GM04503 (cell line): Measurements from ENCODE around the gene SNX33.
"Not testable (repeated sequence)": the region's sequence is repeated elsewhere in the genome, so short reads cannot be mapped to it uniquely, and the experiment has no call there.

Source experiments
- DNase-seq: peaks from one replicate; pipeline ENCODE4 v3.0.0-alpha.2; 2012; ENCODE audit warnings: low read depth

The SNX33 gene, protein sequence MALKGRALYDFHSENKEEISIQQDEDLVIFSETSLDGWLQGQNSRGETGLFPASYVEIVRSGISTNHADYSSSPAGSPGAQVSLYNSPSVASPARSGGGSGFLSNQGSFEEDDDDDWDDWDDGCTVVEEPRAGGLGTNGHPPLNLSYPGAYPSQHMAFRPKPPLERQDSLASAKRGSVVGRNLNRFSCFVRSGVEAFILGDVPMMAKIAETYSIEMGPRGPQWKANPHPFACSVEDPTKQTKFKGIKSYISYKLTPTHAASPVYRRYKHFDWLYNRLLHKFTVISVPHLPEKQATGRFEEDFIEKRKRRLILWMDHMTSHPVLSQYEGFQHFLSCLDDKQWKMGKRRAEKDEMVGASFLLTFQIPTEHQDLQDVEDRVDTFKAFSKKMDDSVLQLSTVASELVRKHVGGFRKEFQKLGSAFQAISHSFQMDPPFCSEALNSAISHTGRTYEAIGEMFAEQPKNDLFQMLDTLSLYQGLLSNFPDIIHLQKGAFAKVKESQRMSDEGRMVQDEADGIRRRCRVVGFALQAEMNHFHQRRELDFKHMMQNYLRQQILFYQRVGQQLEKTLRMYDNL

DNA sequence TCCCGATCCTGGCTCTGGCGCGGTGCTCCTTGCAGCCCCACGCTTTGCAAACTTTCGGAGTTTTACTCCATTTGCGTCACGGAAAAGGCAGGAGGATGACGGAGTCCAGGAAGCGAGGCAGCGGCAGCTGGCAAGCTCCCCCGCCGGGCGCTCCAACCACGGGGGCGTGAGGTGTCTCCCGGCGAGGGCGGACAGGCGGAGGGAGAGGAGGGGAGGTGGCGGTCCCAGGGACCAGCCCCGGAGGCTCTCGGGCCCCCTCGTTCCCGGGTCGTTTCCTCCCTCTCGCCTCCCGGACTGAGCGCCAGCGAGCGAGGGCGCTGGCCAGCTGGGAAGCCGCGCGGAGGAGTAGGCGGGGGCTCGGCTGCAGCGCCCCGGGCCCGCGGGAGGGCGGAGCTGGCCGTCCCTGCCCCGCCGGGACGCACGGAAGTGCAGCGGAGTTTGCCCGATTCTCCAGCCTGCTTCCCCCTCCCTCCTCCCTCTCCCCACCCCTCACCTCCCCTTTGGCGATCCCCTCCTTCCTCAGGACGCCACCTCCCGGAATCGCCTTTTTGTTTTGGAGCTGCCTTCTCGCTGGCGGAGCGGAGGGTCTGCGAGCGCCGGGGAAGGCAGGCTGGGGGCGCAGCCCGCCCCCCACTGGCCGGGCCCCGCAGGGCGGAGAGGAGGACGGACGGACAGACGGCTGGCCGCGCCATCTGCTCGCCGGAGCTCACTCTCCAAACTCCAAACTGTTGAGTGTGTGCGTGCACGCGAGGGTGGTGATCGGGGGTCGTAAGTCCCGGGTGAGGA lies at the start of gene SNX33:
Gene SNX33, plus strand, starts transcription at position 543 of the 786 bp plus-strand sequence. CDS start 1,191 bp downstream, outside the sequence.
- no peak for DNase-seq

DNA sequence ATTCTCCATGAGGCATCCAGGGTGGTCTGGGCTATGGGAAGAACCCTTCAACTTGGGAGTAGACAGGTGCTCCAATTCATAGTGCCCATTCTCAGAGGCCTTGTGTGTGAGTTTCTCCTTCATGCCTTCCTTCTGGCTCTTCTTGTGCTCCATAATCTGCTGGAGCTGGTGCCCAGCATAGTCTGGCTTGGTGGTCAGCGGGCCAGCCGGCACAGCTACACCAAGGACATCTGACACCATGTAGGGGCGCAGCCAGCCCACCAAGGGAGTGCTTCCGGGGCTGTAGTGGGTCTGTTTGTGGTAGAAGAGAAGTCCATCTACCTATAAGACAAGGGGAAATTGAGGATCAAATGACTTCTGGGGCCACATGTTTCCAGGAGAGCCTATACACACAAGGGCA lies 49.4 kb upstream of the SNX33 start:
- no peak for DNase-seq

DNA sequence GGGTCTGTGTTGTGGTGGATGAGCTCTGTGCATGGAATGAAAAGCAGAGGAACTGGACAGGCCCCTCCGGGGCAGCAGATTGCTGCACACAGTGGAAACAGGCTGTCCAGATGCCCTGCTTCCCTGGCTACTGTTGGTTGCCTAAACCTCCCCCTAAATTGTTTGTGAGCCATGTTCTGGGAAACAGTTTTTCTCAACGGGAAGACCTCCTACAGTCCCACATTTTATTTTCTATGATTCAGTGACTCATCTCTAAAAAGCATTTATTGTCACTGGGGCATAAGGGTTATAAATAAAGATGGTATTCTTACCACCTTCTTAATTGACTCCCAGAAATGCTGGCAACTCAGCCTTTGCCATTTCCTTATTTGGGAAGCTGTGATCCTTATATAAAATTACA lies 48.3 kb upstream of the SNX33 start:
- DNase-seq: no peak

DNA sequence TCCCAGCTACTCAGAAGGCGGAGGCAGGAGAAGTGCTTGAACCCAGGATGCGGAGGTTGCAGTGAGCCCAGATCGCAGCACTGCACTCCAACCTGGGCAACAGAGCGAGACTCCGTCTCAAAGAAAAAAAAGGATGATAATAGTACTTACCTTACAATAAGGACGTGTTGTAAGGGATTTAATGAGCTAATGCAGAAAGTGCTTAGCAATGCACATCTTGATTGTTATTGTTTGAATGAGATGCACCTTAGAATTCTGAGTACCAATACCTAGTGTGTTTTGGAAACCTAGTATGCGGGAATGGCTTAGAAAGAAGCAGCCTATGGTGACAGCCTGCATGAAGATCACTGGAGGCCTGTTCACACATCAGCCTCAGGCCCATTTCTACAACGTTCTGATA lies 41.7 kb upstream of the SNX33 start:
- no peak for DNase-seq

DNA sequence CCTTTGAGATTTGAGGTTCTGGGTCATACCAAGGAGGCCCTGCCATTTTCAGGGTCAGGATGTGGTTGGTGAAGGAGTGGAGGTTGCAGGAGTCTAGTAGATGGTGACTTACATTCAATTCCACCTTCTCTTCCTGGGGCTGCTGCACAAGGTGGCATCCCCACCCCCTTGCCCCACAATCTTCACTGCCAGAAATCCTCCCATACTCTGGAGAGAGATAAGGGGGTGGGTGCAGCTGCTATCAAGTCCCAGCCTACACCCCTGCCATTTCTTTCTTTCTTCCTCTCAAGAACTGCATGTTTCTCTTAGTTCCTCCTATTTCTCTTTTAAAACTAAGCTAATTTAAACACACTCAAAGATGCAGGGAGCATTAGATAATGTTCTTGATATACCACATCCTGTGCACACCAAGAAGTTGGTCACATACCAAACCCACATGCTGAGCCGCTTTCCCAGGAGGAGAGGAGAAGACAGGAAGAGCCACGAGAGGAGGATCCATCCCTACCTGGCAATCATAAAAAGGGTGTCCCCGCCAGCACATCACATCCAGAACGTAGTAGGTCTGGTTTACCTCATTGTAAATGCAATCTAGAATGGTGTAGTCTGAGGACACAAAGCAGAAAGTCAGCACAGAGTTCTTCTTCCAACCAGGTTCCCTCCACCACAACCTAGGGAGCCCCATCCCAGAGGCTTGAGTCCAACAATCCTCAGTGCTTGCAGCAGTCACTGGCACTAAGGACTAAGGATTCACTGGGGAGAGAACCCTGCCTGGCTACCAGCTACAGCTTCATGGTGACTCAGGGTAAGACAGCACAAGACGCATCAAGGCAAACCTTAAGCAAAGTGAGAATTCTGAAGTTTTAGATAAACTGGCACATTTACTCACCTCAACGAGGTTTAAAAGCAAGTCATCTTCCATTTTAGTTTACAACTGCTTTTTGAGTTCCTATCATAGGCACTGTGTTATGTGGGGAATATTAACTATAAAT lies 40.7 kb upstream of the SNX33 start:
- no peak for DNase-seq

DNA sequence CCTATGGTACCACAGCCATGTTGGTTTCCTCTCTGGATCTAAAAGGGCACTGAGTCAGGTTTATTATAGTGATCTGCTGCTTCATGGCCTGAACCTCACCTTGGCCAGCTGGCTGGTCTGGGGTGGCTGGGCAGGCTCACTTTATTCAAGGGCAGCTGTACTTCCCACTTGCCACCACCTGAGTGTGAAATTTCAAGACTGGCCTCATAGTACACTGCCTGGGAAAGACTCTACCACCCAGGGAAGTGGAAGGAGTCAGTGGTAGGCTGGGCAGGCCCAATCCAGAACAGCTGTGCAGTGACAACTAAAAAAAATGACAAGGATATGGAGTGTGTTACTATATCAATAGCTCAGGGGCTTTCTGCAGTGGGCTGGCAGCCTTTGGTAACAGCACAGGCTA lies 30.9 kb upstream of the SNX33 start:
- DNase-seq: no peak

DNA sequence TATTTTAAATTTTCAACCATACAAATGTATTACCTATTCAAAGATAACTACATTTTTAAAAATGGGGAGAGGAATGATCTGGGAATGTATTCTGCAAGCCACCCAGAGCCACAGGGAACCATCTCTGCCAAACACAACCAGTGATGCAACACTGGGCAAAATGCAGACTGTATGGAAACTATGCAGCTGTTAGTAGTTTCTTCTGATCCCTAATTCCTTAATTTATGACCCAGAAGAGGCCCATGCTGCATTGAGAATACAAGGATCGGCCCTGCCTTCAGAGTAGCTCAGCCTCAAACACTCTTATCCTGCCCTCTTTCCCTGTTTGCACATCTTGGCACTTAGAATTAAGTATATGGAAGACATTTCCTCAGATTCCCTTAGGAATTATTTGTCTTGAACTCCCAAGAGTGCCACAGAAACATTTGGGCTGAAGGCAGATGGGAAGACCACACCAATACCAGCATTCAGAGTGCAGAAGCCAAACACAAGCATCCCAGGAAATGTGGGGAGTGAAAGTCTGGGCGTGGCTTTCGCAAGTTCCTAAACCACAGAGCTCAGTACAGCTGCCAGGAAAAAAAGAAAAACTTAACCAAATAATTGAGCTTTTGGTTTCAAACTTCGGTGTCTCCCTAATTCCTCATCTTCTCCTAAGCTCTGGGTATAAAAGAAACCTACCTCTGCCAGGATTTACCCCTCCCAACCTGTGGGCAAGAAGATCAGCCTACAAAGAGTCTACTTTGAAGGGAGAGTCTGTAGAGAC lies 27.5 kb upstream of the SNX33 start:
- DNase-seq: peak; percentile 68

DNA sequence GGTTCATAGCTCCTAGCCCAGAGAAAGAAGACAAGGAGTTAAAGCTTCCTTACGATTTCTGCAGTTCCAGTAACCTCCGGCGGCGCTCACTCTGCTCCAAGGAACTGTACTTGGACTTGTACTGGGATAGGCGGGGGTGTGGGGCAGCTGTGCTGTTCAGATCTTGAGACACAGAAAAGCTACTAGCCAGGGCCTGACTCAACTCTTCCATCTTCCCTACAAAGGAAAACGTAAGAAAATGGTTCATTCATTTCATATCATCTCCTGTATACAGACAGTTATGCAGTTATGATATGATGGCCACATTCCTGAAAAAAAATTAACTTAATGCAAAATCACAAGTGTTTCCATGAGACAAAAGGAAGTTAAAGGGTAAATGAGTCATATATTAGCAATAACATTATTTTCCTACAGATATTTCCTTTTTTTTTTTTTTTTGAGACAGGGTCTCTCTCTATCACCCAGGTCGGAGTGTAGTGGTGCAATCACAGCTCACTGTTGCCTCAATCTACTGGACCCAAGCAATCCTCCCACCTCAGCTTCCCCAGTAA lies 26.8 kb upstream of the SNX33 start:
- peak; percentile 77 for DNase-seq

DNA sequence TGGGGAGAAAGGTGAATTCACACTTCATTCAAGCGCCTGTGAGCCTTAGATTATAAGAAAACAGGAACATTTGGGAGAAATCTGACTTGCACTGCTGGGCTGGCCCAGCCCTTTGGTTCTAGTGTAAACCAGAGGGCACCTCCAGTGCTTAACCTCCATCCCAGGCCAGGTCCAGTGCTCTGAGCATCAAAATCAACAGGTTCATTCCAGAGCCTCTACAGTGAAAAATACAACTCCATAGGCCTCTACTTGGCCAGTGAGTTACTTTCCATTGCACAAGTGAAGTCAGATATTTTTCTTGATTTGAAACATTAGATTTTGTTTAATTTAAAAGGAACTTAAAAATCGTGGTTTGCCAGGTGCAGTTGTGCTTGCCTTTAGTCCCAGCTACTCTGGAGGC lies 25.2 kb upstream of the SNX33 start:
- DNase-seq: no peak

DNA sequence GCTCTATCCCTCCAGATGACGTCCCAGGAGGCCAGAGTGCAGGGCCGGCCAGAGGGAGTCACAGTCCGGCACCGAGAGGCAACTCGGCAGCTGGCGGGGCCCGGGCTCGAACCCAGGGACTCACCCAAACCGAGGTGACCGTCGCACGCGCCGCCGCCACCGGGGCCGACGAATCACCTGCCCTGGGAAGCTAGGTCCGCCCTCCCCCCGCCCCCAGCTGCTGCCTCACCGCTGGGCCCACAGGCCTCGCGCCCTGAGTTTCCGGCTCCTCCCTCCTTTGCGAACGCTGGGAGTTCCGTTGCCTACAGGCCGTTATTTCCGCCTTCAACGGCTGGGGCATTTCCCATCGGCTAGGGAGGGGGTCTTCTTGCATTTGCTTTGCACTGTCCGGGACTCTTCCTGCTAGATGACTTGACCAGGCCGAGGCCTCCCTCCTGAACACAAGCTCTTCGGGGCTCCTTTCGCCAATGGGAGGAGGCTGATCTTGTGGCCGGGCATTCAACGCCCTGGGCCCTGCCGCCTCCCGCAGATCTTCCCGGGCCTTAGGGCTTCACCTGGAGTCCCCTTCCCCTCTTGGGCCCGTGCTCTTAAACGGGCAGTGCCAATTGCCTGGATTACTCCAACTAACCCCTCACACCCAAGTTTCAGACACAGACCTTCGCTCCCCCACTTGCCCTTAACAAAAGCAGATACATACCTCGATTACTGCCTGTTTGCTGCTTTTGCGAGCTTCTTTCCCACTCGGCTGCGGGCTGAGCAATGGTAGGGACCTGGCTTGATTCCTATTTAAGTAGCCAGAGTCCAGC lies 22.0 kb upstream of the SNX33 start, which contains the start of gene SNUPN:
Gene SNUPN, minus strand, starts transcription at position 184 of the 806 bp plus-strand sequence. CDS start 4,674 bp downstream, outside the sequence.
- DNase-seq: no peak

DNA sequence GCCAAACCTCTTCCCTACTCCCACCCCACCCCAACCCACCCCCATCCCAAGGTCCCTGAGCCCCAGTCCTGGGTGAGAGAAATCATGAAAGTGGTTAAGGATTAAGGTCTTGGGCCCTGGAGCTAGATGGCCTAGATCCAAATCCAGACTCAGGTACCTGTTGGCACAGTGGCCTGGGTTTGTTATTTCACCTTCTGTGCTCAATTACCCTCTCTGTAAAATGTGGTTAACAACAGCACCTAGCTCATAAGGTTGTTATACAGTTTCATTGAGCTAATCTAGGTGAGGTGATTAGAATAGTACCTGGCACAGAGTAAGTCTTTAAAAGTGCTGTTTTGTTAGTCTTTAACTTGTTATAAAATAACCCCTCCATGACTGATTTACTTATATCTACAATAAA lies 15.8 kb upstream of the SNX33 start:
- DNase-seq: no peak

DNA sequence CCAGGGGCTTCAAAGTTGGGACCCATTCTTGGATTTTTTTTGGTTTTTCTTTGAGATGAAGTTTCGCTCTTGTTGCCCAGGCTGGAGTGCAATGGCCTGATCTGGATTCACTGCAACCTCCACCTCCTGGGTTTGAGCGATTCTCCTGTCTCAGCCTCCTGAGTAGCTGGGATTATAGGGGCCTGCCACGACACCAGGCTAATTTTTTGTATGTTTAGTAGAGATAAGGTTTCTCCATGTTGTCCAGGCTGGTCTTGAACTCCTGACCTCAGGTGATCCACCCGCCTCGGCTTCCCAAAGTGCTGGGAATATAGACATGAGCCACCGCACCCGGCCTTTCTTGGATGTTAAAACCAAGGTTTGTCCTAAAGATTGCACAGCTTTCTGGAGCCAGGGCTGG lies 13.8 kb upstream of the SNX33 start:
- not testable (repeated sequence) for DNase-seq

DNA sequence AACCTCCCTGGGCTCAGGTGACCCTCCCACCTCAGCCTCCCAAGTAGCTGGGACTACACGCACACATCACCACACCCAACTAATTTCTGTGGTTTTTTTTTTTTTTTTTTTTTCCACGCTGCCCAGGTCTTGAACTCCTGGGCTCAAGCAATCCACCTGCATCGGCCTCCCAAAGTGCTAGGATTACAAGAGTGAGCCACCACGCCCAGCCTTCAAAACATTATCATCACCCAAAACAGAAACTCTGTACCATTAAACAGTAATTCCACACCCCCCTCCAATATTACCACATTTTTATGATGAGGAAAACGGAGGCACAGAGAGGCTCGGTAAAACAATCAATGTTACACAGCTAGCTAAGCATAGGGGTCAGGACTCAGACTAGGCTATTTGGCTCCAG lies 11.7 kb upstream of the SNX33 start:
- DNase-seq: no peak

DNA sequence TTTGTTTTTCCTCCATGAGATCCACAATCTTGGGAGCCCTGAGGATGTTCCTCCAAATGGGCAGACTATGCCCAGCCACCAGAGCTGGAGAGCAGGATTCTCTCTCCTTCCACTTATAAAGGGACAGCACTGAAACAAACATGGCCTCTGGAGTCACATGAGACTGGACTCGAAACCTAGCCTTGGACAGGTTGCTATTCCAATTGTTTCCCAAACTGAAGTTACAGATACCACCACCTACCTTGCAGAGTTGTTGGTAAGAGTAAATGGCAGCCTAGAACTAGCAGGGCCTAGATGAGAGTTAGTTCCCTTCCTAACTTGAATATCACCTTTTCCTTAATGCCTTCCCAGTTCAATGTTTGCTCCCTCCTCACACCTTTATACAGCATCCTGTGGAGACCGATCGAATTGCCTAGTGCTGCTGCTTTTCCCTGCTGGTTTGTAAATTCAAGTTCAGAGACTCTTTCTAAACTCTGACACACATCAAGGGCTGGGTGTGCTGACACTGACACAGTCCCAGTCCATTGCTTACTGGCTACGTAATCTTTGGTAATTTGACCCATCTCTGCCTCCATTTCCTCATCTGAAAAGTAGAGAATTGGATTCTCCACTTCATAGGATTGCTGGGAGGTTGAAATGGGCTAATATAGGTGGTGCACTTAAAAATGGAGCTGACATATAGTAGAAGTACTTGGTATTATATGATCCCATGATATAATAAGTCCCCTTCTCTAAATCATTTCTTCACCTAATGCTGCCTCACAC lies 10.3 kb upstream of the SNX33 start:
- no peak for DNase-seq

DNA sequence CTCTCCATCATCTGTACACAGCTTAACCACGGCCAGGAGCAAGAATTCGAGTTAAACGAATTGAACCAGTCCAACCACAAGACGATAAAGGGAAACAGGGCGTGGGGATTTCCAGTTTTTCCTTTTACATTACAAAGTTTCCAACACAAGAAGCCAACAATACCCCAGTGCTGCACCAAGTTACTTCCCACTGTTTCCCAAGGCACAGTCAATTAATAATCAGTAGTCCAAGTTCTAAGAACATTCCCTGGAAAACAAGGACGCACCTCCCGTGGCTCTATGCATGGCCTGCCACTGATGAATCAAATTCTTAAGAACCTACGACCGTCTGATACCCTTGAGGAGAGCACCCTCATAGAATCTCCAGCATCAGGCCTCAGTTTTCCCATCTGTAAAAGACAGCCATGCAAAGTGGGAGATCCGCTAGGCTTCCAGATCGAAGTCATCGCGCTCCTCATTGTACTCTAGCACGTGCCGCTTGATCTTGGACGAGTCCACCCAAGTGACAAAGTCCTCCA lies 8.5 kb upstream of the SNX33 start:
- no peak for DNase-seq

DNA sequence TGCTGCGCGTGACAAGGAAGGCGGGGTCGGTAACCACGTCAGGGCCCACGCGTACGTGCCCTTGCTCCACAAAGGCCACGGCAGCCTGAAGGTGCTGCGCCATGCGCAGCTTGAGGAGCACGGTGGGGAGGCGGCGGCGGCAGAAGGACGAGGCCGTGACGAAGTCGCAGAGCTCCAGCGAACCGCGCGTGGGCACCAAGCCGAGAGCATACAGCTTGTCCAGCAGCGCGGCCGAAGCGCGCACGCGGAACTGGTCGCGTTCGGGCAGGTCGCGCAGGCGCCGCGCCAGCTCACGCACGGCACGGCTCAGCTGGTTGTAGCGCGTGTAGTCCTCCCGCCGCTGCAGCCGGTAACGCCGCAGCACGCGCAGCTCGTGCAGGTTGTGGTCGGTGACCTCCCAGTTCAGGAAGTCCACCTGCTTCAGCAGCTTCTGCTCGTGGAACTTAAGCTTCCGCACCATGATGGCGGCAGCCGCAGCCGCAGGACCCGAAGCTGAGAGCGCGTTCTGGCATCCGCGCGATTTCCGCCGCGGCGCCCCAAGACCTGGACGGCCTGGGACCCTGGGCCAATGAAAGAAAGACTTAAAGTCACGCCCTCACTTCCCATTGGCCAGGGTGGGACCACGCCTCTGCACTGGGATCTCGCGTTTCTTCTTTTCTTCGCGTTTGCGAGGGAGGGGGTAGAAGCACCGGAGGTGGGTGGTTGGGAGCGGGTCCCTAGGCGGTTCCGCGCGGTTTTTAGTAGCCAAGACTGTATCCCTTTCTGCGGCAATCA lies 7.8 kb upstream of the SNX33 start, which contains the start of gene IMP3:
Gene IMP3, minus strand, starts transcription at position 516 of the 774 bp plus-strand sequence. Its CDS starts 56 bp downstream, at position 460.
- peak; percentile 88 for DNase-seq

DNA sequence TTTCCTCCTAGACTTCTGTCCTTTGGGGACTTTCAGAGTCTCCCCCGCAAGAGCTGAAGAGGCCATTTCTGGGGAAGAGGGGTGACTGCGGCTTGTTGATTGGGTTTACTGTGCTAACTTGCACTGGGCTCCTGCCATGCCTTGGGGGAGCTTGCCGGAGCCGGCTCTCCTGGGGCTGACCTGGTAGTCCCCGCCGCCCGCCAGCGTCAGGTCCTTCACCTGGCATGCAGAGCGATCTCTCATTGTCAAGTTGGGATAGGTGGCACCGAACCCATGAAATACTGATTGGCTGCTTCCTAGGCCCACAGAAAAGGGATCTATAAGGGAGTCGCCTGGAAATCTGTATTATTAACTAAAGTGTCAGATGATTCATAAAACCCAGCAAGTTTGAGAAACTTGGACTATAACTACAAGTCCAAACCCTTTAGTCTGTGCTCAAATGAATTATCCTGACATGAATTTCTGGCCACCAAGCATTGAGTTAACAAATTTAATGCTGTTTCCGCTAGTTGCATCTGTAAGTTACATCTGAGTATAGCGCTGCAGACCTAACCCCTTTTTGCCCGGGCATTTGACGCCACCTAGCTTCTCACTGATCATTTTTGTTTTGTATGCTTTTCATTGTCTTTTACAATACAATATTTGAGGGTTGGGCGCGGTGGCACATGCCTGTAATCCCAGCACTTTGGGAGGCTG lies 7.1 kb upstream of the SNX33 start:
- DNase-seq: no peak
